Measurements from ENCODE around the gene WASF1. TPM values are rescaled to one million over a fixed set of nuclear protein-coding genes. Genes with fewer than 3 reads are reported as not detected.

The WASF1 gene
- total and polyA plus RNA-seq, 2 donors from 2014 or later = 6.5 to 9.7 TPM

DNA sequence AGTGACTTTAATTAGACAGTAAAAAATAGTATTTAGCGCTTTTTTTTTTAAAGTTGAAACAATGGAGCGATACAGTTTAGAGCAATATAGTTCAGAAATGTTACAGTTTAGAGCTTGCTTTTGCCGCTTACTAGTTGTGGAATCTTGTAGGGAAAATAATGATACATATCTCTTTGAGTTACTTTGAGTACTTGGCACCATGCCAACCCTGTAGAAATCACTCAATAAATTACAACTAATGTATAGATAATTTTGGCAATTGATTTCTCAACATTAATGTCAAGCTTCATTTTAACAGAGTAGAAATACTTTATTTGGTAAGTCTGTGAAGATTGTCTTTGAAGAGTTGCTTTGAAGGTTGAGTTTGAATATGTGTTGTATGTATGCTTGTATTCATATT is 28.2 kb upstream of the WASF1 start:
- Histone ChIP-seq H3K9me3 (ENCODE audit: control insufficient read depth in 2 of 3, insufficient read depth in 1 of 3, low read length in 3 of 3) (no peaks in the 10 kb centered on the region), H3K4me1 (ENCODE audit: control insufficient read depth in 2 of 3, insufficient read depth in 2 of 3, low read depth in 1 of 3, low read length in 3 of 3) (no peaks in the 10 kb centered on the region), H3K4me3 (ENCODE audit: low read length in 3 of 3) (no peak overlapping the region), H3K27me3 (ENCODE audit: control insufficient read depth, insufficient read depth, low read length) (no peaks in the 10 kb centered on the region), H3K36me3 (ENCODE audit: control insufficient read depth in 2 of 3, insufficient read depth in 3 of 3, low read length in 3 of 3) (peaks cover 5 to 24% (median 7%) of the 10 kb centered on the region in 3 donors), H3K27ac (ENCODE audit: low read depth in 2 of 2, low read length in 2 of 2) (no peak overlapping the region), H3K9ac (ENCODE audit: low read length in 3 of 3) (no peak overlapping the region)
- TF ChIP-seq, protein P1, sequence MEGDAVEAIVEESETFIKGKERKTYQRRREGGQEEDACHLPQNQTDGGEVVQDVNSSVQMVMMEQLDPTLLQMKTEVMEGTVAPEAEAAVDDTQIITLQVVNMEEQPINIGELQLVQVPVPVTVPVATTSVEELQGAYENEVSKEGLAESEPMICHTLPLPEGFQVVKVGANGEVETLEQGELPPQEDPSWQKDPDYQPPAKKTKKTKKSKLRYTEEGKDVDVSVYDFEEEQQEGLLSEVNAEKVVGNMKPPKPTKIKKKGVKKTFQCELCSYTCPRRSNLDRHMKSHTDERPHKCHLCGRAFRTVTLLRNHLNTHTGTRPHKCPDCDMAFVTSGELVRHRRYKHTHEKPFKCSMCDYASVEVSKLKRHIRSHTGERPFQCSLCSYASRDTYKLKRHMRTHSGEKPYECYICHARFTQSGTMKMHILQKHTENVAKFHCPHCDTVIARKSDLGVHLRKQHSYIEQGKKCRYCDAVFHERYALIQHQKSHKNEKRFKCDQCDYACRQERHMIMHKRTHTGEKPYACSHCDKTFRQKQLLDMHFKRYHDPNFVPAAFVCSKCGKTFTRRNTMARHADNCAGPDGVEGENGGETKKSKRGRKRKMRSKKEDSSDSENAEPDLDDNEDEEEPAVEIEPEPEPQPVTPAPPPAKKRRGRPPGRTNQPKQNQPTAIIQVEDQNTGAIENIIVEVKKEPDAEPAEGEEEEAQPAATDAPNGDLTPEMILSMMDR (IDR thresholded peaks at IDR 0.05; ENCODE audit: borderline replicate concordance, extremely low read depth, insufficient read depth) = no peak
- intact Hi-C loops (cut with DNase I) = no loop called here
- DNase-seq (no peak), FAIRE-seq (no peak)

DNA sequence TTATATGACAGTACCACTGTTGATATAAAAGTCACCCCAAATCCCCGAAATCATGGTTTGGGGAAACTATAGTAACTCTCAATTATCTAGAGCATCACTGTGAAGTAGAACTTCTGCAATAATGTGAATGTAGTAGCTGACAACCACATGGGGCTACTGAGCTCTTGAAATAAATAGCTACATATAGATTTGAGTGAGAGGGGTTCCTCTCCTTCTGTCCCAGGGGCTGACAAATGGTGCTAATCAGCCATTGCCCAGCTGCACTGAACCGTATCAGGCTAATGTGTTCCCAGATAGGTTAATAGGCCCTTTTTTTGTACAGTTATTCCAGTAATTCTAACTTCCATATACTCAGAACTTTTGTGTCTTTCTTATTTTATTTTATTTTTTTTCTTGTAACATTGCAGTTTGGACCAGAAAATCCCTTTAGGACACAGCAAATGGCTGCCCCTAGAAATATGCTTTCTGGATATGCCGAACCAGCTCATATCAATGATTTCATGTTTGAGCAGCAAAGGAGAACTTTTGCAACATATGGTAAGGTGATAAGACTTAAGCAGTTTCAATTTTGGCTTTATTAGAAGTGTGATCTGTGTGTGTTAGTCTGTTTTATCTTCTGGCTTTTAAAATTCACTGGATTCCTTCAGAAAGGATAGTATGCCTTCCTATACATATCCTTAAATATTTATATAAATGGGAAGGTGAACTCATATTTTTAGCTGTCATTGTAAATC is 21.8 kb upstream of the WASF1 start:
- DNase-seq = no peak
- Histone ChIP-seq H3K27me3 (ENCODE audit: control insufficient read depth, insufficient read depth, low read length) (no peaks in the 10 kb centered on the region), H3K36me3 (ENCODE audit: control insufficient read depth in 2 of 3, insufficient read depth in 3 of 3, low read length in 3 of 3) (no peaks in the 10 kb centered on the region), H3K9me3 (ENCODE audit: control insufficient read depth in 2 of 3, insufficient read depth in 1 of 3, low read length in 3 of 3) (no peaks in the 10 kb centered on the region), H3K27ac (ENCODE audit: low read depth in 2 of 2, low read length in 2 of 2) (no peak overlapping the region), H3K4me3 (ENCODE audit: low read length in 3 of 3) (no peak overlapping the region), H3K9ac (ENCODE audit: low read length in 3 of 3) (no peak overlapping the region), H3K4me1 (ENCODE audit: control insufficient read depth in 2 of 3, insufficient read depth in 2 of 3, low read depth in 1 of 3, low read length in 3 of 3) (no peaks in the 10 kb centered on the region)
- TF ChIP-seq, protein P1 (IDR thresholded peaks at IDR 0.05; ENCODE audit: borderline replicate concordance, extremely low read depth, insufficient read depth) = no peak
- FAIRE-seq = no peak
- intact Hi-C loops (cut with DNase I) = no loop called here

DNA sequence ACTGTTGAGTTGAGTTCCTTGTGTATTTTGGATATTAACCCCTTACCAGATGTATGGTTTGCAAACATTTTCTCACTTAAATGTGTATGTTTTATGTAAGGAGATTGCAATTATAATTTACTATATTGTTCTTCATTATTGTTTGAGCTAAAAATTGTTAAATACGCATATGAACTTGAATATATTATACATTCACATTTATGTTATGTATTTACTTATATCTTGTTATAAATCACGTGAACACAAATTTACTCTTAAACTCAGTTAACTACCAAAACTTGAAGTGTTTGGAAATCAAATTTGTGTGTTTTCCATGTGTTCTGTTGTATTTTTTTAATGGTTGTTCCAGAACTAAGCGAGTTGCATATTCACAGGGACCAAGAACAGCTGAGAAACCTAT is 19.1 kb upstream of the WASF1 start:
- peaks cover 0 to 6% (median 2%) of the 10 kb centered on the region in 3 donors for H3K36me3 ChIP-seq (ENCODE audit: control insufficient read depth in 2 of 3, insufficient read depth in 3 of 3, low read length in 3 of 3)
- TF ChIP-seq, protein P1 (IDR thresholded peaks at IDR 0.05; ENCODE audit: borderline replicate concordance, extremely low read depth, insufficient read depth) = no peak
- no peaks in the 10 kb centered on the region for H3K27me3 ChIP-seq (ENCODE audit: control insufficient read depth, insufficient read depth, low read length)
- H3K9ac ChIP-seq (ENCODE audit: low read length in 3 of 3) = no peak overlapping the region
- no peaks in the 10 kb centered on the region for H3K4me1 ChIP-seq (ENCODE audit: control insufficient read depth in 2 of 3, insufficient read depth in 2 of 3, low read depth in 1 of 3, low read length in 3 of 3)
- no peaks in the 10 kb centered on the region for H3K9me3 ChIP-seq (ENCODE audit: control insufficient read depth in 2 of 3, insufficient read depth in 1 of 3, low read length in 3 of 3)
- peak; percentile 3 for FAIRE-seq
- no peak overlapping the region for H3K4me3 ChIP-seq (ENCODE audit: low read length in 3 of 3)
- no peak overlapping the region for H3K27ac ChIP-seq (ENCODE audit: low read depth in 2 of 2, low read length in 2 of 2)
- DNase-seq = no peak
- intact Hi-C loops (cut with DNase I) = no loop called here
